ENCODE measurements around the gene VTI1A.

DNA sequence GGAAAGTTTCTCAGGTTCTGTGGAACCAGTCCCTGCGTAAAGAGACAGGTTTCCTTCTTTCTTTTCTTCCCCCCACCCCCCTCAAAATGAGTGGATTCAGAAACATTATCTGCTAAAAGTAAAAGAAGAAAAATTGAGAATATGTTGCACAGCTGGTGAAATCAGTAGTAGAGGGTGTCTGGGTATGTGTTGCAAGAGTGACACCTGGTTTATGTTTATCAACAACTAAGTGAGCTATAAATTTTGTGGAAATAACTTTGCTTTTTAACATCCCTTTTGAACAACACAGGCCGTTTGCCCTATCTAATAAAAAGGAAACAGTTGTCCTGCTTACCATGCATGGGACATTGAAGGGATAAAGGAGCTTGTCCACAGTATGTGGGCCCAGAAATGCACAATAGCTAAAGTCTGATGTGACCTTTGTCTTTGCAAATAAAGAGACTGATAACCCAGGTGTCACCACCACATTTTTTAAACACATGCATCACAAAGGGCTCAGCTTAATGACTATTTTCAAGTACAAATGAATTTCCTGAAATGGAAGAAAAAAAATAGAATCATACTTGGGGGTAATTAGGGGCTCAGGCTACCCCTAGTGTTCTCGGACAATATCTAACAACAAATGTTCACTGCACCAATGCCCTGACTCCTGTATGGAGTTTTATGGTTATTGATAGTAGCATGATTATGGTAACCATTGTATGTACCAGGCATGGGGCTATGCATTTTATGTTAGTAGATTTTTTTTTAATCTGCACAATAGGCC is 281.3 kb downstream of the VTI1A start:
- TF ChIP-seq, protein P1, sequence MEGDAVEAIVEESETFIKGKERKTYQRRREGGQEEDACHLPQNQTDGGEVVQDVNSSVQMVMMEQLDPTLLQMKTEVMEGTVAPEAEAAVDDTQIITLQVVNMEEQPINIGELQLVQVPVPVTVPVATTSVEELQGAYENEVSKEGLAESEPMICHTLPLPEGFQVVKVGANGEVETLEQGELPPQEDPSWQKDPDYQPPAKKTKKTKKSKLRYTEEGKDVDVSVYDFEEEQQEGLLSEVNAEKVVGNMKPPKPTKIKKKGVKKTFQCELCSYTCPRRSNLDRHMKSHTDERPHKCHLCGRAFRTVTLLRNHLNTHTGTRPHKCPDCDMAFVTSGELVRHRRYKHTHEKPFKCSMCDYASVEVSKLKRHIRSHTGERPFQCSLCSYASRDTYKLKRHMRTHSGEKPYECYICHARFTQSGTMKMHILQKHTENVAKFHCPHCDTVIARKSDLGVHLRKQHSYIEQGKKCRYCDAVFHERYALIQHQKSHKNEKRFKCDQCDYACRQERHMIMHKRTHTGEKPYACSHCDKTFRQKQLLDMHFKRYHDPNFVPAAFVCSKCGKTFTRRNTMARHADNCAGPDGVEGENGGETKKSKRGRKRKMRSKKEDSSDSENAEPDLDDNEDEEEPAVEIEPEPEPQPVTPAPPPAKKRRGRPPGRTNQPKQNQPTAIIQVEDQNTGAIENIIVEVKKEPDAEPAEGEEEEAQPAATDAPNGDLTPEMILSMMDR (IDR thresholded peaks at IDR 0.05), result no peak
- TF ChIP-seq POLR2A (IDR thresholded peaks at IDR 0.05) (no peak), POLR2AphosphoS5 (IDR thresholded peaks at IDR 0.05) (no peak), EP300 (IDR thresholded peaks at IDR 0.05) (no peak)

All from sigmoid colon (tissue), 4 donors.